AML-193 (cell line): ENCODE results near the gene METTL24.

ENCODE experiments used
- DNase-seq, 2 experiments: peaks; one replicate each; lab custom pipeline; 2025; lab: John Stamatoyannopoulos, UW

Gene METTL24, protein sequence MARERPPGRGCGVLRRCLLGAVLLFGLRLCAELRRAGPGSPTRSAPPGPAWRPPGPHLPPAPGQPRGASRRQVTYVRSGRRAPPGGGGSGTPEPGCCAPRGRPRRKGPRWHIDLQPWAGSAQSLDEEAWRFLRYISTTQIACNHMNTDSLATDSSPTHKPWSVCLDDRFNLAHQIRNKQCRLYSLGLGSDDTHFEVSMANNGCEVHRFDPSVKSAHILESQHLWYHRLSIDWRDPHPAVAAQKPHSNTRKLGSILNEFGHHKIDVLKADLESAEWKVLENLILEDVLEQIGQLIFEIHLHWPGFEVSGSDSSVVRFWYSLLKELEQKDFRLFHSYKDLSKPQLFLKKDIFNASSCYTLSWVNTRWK

DNA sequence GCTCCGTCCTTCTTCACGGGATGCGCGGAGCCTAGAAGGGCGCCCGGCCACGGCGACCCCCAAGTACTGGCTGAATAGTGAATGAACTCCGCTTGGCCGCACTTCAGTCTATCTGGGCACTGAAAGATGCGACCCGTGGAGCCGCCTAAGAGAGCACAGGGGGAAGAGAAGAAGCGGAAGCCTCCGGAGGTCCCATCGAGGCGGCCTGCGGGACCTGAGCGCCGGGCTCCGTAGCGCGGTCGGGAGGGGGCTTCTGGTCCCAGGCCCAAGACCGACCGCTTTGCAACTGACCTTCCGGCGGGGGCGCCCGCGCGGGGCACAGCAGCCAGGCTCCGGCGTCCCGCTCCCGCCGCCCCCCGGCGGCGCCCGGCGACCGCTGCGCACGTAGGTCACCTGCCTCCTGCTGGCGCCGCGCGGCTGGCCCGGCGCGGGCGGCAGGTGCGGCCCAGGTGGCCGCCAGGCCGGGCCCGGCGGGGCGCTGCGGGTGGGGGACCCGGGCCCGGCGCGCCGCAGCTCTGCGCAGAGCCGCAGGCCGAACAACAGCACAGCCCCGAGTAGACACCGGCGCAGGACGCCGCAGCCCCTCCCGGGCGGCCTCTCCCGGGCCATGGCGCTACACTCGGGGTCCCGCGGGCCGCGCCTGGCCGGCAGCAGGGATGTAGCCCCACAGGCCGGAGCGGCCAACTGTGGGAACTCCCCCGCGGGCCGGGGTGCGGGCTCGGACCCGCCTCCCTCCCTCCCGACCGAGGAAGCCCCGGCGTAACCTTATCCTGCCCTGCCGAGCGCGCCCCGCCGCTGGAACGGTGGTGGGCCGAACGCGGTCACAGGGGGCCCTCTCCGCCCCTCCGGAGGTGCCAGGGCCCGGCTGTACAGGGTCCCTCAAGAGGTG is at the start of gene METTL24:
TSS of gene METTL24 (minus strand) at position 686 of the 889 bp plus-strand sequence. CDS start at position 609, 77 bp downstream.
- no peak for DNase-seq

DNA sequence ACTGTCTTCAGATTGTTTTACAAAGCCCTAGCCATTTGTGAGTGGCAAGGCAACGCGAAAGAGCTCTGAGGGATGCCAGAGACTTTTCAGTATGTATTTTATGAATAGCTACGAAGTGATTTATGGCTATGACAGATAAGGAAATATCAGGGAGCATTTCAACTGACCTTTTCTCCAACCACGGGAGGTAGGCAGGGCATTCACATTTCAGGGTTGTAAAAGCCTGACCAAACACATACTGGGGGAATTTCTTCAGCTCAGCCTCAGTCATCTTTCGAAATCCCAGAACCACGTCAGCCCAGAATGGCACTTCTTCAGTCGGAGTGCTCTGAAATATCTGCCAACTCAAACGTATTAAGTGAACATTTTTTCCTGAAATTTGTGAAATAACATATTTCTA is 46.5 kb upstream of the METTL24 start:
- DNase-seq = no peak

DNA sequence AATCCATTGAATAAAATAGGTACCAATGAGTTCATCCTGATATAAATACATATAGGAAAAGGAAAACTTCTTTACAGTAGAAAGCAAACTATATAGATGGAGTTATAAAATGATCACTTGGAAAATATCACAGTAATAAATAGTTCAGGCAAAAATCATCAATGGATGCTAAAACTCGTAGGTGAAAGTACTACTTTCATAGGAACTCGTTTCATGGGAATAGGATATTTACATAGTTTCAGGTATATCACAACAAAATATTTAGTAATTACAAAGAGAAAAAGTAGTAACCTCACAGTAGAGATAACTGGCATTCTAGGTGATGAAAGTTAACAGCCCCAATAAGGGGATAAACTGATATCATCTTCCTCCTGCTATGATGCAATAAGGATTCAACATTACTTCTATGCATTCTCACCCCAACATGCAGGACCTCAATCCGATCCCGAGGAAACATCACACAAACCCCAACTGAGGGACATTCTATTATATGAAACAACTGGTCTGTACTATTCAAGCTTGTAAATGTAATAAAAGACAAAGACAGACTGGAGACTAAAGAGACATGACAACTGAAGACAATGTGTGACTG is 43.5 kb upstream of the METTL24 start:
- no peak for DNase-seq

DNA sequence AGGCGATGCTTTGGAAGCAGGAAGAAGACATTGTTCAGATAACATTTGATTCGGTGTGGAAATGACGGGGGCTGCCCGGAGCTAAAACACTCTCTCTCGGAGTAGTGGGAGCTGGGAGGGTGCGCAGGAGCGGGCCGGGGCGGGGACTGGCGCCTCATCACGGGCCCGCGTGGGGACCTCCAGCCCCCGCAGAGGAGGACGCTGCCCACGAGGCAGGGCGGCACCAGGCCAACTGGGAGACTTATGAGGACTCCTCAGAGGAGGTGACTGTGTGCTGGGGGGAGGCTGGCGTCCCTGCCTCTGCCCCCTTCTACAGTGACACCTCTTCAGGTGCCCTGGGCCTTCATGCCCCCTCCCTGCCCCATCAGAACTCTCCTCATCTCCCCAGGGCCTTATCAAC is 42.1 kb upstream of the METTL24 start:
- DNase-seq = no peak

DNA sequence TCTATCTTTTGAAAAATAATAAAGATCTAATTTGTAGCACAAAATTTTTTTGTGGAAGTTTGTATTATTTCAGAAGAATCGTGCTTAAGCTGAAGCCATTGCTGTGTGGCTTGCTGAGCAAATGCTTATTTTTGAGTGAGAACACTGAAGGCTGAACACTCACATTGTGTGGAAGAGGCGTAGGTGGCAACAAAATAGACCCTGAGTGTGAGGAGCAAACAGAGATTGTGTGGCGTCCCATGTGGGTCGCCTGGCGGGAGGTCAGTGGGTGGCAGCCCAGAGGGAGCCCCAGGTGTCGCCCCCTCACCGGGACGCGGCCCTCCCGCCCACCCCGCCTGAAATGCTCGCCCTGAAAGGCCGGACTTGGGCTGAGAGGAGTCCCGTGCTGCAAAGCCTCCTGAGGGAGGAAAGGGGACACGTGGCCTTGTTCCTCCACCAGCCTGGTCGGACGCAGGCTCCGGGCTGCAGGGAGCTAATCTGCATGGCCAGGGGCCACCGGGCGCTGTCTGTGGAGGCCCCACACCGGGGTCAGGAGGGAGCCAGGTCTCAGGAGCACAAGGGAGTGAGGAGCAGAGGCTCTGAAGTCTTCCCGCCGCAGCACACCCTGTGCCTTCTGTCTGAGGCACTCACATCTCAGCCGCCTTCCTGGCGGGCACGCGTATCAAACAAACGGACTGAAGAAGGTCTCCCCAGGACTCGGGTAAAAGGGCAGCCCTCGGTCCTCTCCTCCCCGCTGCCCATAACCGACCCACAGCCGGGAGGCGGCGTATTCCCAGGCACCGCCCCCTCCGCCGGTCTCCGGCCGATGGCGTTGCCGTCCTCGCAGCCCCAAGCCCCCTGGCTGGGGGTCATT is 41.3 kb upstream of the METTL24 start:
- no peak for DNase-seq

DNA sequence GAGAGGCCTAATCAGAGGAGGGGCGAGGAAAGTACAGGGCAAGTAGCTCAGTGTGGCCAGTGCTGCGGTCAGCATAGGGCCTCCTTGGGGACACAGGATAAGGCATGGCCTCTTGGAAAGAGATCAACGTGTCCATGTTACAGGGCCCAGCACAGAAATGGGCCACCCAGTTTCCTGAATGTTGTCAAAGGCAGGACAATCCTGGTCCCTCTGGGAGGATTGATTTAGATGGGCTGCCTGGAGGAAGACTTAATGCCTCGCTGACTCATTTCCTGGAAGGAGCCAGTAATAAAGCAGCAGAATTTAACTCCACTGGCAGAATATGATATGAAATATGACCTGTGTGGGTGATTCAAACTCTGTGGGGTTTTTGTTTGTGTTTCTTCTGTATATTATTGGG is 40.6 kb upstream of the METTL24 start:
- DNase-seq = peak in 1 of 2 experiments; percentile 12

DNA sequence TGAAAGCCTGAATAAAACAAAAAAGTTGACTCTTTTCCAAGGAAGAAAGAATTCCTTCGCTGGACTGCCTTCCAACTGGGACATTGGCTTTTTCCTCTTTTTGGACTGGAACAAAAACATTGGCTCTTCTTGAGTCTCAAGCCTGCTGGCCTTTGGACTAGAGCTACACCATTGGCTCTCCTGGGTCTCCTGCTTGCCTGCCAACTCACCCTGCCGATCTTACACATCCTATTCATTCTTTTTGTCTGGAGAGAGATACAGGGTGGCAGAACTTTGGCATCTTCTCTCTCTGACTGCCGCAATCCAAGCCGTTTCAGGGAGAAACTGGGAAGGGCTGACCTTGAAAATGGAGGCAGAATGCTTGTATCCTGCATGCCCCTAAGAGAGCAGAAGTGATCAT is 37.1 kb upstream of the METTL24 start:
- DNase-seq = no peak

DNA sequence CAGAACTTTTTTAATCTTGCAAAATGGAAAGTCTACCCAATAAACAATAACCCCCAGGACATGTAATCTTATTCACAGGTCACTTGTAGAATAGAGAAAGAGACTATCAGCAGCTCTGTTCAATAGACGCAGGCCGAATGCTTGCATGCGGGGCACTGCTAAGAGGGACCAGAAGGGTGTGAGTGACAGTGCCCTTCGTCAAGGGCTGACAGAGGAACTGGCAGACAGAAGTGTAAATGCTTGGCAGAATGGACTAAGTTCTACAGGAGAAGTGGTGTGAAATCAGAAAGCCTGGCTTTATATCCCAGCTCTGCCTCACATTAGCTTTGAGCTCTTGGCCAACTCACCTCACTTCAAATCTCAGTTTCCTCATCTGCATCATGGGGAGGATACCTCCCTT is 36.3 kb upstream of the METTL24 start:
- DNase-seq = no peak

DNA sequence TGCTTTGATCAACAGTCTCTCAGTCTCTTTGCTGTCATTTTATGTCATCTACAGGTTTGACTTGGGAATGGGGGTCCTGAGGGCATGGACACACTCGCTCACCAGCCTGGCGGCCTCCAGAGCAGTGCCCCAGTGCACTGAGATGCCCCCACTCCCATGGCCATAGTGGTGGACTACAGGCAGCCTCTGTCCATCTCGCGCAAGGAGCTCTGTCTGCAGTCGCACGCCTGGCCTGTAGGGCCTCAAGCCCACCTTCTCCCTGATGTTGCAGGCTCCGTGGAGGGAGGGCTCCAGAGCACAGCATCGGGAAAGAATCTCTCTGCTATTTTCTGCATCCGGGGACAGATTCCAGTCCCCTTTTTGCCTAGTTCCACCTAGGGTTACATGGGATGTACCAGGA is 34.6 kb upstream of the METTL24 start:
- no peak for DNase-seq

DNA sequence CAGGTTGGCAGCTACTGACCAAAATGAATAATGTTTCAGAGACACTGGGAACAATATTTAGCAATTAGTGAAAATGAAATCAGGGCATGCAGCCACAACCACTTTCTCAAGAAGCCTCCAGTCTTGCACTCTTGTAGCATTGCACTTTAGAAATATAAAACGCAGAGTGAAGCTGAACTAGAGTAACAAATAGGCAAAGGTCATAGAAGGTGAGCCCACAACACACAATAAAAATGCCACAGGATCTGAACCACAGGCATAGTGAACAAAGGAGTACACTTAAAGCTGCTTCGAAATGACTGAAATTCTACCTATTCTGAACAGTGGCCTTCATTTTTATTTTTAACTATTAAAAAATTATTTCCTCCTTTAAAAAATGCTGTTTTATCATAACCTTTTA is 32.3 kb upstream of the METTL24 start:
- DNase-seq = no peak

DNA sequence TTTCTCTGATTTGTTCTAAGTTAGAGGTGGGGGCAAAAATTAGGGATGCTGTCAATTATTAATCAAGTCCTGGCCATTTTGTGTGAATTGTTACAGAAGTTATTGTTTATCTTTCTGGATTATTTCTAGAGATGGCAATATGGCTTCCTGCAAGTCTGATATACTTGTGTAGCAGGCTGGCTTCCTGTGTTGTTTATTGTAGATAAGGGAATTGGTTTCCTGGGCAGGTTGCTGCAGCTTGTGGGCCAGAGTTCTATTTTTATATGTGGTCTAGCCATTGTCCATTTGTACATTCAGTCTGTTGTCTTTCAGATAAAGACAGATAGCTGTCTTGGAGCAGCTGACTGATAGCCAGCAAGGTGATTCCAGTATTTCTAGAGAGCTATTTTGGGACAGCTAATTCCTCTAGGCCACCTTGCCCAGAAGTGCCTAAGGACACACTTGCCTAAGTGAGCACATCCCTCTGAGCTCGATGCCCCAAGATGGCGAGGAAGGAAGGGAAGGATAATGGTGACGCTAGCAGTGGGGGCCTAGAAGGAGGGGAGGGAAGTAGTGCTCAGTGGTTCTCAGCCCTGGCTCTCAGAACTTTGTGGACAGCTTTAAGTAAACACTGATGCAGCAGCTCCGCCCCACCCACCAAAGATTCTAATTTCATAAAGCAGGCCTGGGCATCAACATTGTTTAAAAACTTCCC is 31.7 kb upstream of the METTL24 start:
- DNase-seq = no peak

DNA sequence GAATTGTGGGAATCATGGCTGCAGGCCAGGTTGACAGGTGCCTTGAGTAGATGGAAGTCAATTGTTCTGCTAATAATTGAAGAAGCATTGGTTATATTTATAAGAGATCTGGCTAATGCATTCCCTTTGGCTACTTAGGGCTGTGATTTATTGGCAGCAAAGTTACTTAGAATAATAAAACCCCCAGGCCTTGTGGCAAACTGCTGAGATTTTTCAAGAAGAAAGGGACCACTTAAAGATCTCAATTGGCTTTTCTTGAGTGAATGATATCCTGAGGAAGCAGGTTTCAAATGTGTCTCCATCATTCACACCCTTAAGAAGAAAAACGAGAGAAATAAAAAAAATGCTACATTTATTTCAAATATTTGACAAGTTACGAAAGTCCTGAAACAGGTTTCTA is 29.8 kb upstream of the METTL24 start:
- no peak for DNase-seq

DNA sequence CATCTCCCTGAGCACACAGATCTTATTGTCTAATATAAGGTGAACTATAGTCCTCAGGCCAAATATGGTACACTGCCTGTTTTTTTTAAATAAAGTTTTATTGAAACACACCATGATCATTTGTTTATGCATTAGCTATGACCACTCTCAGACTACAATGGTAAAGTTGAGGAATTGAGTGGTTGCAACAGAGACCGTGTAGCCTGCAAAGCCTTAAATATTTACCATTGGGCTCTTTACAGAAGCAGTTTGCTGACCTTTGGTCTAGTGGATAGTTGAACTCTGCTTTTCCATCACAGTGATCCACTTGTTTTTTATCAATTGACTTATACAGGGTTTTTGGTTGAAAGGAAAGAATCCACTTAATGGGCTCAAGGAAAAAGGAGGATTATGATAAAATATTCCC is 27.3 kb upstream of the METTL24 start:
- no peak for DNase-seq

DNA sequence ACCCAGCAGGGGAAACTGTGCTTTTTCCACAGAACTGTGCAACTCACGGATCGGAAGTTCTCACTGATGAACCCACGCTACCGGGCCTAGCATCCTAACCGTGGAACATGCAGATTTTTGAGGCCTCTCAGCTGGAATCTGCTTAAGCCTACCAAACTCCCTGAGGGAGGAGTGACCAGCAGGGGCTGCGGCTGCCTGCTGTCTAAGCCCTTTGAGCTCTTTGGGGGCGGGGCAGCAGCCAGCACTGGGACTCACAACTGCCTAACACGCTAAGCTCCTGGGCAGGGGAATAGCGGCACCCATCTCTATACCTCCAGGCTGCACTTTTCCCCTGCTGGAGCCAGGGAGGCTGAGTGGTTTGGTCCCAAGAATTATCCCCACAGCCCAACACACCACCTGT is 20.4 kb upstream of the METTL24 start:
- DNase-seq = no peak

DNA sequence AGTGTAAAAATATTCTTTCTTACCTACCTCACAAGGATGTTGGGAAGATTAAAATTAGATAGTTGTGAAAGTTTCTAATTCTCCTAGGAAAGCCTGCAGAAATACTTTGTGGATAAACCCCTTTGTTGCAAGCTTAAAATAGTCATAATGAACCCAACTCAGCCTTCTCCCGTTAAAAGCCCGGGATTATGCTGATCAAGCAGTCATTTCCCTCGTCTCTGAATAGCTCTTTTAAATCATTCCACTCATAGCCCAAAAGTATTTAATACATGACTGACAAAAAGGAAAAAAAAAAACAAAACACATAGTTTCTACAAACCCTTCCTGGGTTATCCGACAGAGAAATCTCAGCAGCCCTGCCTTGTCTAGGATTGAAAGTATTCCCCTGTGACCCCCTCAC is 10.9 kb upstream of the METTL24 start:
- DNase-seq = no peak

DNA sequence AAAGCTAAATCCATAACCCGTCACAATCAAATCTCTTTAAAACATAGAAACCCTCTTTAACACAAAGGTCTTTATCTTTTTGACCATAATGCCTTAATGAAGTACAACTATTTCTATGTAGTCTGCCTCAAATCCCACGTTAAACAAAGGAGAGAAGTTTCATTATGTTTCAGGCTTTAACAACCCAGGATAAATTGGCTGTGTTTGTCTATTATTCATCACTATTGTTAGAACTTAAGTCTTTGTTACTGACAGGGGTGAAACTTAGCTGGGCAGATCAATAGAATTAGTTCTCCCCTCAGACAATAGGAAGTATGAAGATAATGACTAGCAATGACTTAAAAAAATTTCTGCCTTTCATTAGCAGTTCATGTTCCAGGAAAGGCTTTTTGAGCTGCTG is 10.1 kb upstream of the METTL24 start:
- DNase-seq = no peak

DNA sequence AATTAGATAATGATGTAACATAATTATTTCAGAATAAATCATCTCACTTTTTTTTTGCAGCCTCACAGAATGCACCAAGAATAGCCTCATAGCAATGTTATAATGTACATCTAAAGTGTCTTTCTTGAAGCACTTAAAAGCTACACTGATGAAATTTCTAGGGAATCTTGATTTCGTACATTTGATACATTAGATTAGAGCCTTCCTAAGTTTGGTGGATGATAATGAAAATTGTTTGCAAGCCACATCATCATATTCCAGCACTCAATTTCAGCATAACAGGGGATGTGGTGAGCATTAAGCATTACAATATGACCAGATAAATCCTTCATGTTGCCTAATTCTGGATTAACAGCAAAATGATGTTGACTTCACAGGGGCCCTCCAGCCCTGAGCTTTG is 9.7 kb upstream of the METTL24 start:
- no peak for DNase-seq

DNA sequence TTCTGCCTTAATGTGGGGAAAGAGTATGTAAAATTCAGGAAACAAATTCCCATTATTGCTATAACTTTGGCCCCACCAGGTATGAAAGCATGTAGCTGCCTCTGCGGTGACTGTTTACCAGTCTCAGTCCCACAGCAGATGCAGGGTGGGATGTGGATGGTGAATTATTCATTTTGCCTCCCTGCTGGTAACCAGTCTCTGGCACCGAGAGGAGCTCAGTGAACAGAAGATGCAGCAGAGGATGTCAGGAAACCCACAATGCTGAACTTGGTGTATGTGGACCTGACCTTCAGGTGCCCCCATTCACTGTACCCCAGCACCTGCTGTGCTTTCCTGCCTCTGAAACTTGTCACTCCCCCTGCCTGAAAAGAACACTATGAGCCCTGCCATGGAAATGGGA is 8.8 kb upstream of the METTL24 start:
- no peak for DNase-seq

DNA sequence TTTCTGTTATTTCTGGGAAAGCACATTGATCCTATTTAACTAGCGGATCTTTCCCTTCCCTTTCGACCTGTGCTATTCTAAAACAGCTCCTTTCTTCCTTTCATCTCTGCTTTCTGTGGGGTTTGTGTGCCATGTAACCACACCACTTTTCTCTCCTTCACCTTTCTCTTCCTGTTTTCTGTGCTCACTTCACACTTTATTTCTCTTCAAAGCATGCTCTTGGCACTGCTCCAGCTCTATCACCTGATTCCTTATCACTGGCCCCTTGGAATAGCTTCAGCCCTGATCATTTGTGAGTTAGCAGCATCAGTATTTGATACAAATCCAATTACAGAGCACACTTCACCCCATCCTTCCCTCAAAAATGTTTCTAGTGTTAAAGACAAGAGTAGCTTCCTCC is 8.1 kb upstream of the METTL24 start:
- DNase-seq = no peak

DNA sequence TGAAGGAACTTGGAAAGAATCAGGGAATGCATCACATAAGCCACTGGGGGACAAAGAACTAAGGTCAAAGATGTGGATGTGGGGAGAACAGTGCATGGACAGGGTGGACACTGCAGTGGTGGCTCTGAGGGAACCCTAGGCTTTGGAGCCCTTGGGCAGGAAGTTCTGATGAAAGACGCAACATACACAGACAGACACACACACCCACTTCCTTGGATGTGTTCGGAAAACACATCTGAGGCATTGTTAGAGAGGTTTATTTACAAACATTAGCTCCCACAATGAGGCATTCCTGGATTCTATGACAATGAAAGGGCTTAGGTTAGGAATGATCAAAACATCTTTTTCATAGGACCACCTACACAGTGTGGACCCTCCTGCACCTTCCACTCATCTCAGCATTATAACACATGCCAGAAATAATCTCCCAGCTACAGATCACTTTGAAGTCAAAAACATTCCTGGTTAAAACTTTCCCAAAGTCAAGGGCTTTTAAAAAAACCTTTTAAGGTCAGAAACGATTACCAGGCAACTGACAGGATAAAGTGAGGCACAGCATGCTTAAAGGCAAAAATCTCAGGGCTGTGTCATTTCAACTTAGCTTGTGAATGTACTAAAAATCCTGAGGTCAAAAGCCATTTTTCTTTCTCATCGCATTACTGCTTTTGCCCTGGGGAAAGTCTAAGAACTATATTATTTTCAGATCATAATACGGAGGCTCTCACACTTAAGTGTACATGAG is 6.4 kb upstream of the METTL24 start:
- no peak for DNase-seq

DNA sequence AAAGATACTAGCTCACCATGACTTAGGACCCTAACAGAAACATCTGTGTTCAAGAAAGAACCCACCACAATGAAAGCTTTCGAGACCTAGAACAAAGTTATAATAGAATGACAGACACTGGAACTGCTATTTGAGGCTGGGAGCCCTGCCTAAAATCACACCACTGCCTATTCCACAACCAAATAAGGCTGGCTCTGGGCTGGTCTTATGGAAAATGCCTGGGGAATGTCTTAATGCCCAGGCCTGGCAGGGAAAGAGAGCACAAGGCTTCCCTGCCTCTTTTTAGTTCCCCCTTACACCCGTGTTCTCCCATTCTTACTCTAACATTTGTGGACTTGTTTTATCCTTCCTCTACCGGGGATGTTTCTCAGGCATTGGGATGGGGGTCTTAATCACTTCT is 5.6 kb upstream of the METTL24 start:
- DNase-seq = no peak
